UCSD-AML1 (cell line): ENCODE data around the gene ZNF226.
"Not testable (repeated sequence)": the region's sequence is repeated elsewhere in the genome, so short reads cannot be mapped to it uniquely, and the experiment has no call there.

Source experiments
- DNase-seq: peaks from one replicate; lab custom pipeline; 2025; ENCODE audit not compliant: unreplicated experiment; lab: John Stamatoyannopoulos, UW

The ZNF226 gene

GRCh38 chr19:44164673-44165512 is at the start of gene ZNF226:
ZNF226 (plus strand) TSS chr19:44165100; CDS start chr19:44170081, 4,981 bp downstream.
- DNase-seq = peak; percentile 88

GRCh38 chr19:44121162-44121561 is 43.7 kb upstream of the ZNF226 start:
- not testable (repeated sequence) for DNase-seq

GRCh38 chr19:44131955-44132354 is 32.9 kb upstream of the ZNF226 start:
- no peak for DNase-seq

- DNase-seq = peak; percentile 86
Observed at GRCh38 chr19:44141191-44142058, 23.5 kb upstream of the ZNF226 start, which contains the start of gene ZNF234. ZNF234 (plus strand) TSS chr19:44141554; CDS start chr19:44144633, 3,079 bp downstream.

- DNase-seq = peak; percentile 34
Observed at GRCh38 chr19:44142059-44142433, 22.9 kb upstream of the ZNF226 start.

GRCh38 chr19:44149776-44150175 is 15.1 kb upstream of the ZNF226 start:
- DNase-seq = no peak

- no peak for DNase-seq
Observed at GRCh38 chr19:44151491-44151890, 13.4 kb upstream of the ZNF226 start.

GRCh38 chr19:44156475-44156874 is 8.4 kb upstream of the ZNF226 start:
- no peak for DNase-seq

- no peak for DNase-seq
Observed at GRCh38 chr19:44163789-44164188, 1.1 kb upstream of the ZNF226 start.

GRCh38 chr19:44164327-44164672 is 600 bp upstream of the ZNF226 start:
- no peak for DNase-seq

GRCh38 chr19:44170660-44171059 is 5.8 kb downstream of the ZNF226 start:
- not testable (repeated sequence) for DNase-seq

- DNase-seq = no peak
Observed at GRCh38 chr19:44176590-44176989, 11.7 kb downstream of the ZNF226 start.

- DNase-seq = no peak
Observed at GRCh38 chr19:44180968-44181367, 16.1 kb downstream of the ZNF226 start.

GRCh38 chr19:44182145-44182544 is 17.2 kb downstream of the ZNF226 start:
- no peak for DNase-seq

- no peak for DNase-seq
Observed at GRCh38 chr19:44190020-44190419, 25.1 kb downstream of the ZNF226 start.

- no peak for DNase-seq
Observed at GRCh38 chr19:44192127-44192526, 27.2 kb downstream of the ZNF226 start.

- DNase-seq = no peak
Observed at GRCh38 chr19:44196772-44197171, 31.9 kb downstream of the ZNF226 start.

GRCh38 chr19:44202470-44202869 is 37.6 kb downstream of the ZNF226 start:
- DNase-seq = no peak

GRCh38 chr19:44202974-44203373 is 38.1 kb downstream of the ZNF226 start:
- DNase-seq = no peak

GRCh38 chr19:44203877-44204276 is 39.0 kb downstream of the ZNF226 start:
- DNase-seq = not testable (repeated sequence)

- DNase-seq = no peak
Observed at GRCh38 chr19:44204772-44205171, 39.9 kb downstream of the ZNF226 start.
